GM18499 (cell line): Measurements from ENCODE around the gene PHOSPHO1.

ENCODE experiments used
- ATAC-seq: cut with Tn5 transposase; IDR thresholded peaks from one replicate; pipeline ENCODE4 v1.9.1; 2021; ENCODE audit warnings: moderate number of reproducible peaks; ENCODE audit not compliant: insufficient read depth, unreplicated experiment

Gene PHOSPHO1

DNA sequence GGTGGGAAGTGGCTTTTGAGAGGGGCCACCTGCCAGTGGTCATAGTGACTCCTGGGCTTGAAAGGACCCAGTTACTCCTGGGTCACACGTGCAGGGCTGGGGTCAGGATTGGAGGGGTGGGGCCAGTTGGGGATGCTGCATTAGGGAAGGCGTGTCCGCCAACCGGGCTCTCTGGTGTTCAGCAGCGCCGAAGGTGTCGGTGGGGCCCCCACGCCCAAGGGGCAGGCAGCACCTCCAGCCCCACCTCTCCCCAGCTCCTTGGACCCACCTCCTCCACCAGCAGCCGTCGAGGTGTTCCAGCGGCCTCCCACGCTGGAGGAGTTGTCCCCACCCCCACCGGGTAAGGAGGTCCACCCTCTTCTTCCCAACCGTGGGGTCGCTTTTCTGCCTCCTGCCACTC, 10.6 kb downstream of the PHOSPHO1 start:
- no peak for ATAC-seq

DNA sequence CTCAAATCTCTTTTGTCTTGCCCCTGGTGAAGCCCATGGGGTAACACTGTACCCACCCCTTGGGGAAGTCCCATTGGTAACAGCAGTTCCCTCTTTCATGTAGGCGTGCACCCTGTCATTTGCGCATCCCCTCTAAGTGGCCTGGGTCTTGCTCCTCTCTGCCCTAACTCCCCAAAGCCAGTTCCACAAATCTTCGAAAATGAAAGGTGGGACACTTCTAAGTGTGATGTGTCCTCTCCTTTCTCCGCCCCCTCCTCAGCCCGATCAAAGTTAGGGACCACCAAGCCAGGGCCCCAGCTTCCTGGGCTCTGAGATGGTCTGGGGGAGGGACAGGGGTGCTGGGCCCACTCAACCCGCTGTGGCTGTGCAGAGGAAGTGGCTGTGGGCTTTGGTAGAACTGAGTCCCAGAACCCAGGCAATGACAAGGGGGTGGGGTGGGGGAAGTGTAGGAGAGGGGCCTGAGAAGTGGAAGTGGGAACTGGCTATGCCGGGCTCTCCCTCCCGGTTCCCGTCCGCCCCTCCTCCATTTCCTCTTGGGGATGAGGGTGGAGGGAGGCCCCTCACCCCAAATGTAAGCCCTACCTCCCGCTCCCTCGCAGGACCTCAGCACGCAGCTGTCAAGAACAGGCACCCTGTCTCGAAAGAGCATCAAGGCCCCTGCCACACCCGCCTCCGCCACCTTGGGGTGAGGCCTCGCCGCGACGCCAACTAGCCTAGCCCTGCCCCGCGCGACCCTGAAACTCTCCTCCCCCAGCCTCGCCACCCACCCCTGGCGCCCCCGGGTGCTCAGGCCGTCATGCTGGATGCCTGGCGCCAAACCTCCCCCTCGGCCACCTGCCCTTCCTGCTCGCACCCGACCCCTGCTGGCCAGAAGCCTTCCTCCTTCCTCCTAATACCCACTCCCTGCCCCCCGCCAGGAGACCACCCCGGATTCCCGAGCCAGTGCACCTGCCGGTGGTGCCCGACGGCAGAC, 11.4 kb downstream of the PHOSPHO1 start:
- ATAC-seq, result no peak

DNA sequence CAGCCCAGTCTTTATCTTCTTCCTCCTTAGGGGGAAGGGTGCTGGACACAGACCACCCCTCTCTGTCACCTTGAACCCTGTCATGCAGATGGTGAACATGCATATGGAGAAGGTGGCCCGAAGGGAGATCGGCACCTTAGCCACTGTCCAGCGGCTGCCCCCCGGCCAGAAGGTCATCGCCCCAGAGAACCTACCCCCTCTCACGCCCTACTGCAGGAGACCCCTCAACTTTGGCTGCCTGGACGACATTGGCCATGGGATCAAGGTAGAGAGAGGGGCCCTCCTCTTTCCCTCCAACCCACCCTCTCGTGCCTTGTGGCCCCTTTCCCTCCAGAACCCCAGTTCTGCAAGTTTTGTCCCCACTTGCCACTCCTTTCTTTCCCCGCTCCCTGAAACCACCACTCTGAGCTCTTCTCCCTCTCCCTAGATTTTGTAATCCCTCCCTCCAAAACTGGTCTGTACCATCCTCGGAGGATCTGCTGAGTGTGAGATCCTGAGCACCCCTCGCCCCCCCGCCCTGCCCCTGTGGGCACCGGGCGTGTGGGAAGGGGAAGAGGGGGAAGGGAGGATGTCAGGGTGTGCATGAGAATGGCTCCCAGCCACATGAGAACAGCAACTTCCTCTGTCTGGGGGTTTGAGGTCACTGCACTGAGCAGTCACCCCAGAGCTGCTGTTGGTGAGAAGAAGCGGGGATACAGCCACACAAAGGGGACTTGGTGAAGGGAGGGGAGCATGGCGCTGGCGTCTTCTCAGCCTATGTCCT, 12.8 kb downstream of the PHOSPHO1 start:
- ATAC-seq, result no peak

DNA sequence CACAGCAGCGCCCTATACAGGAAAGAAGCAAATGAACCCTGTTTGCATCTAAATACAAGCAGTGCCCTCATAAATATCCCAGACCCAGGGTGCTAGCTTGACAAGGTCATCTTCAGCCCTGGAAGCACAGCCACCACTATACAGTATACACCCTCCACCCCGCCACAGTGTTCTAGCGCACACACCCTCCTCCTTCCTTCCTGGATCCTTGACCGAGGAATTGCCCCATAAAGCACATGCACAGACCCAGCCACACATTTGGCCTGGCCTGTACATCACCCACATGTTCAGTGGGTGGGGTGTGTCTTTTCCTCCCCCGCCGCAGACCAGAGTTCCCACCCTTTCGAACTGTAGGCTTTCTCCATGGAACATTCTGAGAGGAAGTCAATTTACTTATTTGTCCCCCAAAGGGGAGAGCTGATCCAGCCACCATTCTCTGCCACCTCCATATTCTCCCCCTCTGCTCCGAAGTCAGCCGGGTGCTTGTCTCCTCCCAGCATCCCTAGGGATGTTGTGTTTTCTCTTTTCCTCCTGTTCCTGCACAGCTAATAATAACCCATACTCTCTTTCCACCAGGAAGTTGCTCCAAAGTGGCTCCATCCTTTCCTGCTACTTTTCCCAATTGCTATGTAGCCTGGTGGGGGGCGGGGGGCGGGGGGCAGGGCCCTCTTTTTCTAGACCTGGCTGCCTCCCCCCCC, 13.5 kb downstream of the PHOSPHO1 start:
- ATAC-seq, result no peak

DNA sequence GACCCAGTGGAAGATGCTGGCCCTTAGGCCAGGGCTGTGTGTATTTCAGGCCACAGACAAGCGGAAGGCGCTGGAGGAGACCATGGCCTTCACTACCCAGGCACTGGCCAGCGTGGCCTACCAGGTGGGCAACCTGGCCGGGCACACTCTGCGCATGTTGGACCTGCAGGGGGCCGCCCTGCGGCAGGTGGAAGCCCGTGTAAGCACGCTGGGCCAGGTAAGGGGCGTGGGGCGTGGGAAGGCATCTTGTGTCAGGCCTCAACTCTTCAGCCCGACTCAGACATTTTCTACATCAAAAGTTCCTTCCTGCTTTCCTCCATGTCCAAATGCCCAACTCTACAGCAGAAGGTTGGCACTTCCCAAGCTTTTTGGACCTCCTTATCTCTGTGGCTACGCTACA, 14.1 kb downstream of the PHOSPHO1 start:
- no peak for ATAC-seq

DNA sequence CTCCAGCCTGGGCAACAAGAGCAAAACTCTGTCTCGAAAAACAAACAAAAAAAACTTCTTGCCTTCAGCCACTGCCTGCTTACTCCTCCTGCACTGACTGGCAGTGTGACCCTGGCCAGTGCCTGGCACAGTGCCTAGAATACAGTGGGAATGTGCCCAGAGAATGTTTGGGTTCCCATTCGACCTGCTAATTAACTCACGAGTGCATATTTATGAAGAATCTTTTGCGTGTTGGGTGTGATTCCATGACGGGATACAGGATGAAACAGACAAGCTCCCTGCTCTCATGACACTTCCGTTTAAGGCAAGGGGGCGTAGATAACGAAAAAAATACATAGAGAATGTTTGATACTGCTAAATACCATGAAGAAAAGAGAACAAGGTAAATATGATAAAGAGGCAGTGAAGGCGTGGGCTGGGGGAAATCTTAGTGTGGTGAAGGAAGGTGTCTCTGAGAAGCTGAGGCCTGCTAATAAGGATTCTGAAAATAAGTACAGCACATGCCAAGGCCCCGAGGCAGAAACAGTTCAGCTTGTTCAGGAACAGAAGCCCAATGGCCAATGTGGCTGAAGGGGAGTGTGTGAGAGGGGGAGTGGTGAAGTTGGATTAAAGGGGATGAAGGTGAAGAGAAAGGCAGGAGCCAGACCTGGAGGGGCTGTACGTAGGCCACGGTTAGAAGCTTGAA, 15.8 kb downstream of the PHOSPHO1 start:
- no peak for ATAC-seq

DNA sequence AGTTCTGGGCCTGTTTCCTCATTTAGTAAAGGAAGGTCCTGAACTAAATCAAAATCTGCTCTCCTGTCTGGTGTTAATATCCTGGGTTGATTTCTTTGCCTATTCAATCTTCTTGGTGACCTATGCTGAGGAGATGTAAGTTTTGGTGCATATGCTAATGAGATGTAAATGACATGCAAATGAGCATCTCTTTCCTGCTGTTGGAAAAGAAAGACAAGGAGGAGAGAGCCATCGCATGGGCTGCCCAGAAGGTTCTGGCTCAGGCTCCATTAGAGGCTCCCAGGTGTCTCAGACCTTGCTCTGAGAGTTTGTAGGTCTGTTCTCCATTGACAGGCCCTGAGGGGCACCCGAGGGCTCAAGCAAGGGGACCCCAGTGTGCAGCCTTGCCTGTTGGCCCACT, 16.7 kb downstream of the PHOSPHO1 start:
- ATAC-seq, result no peak

DNA sequence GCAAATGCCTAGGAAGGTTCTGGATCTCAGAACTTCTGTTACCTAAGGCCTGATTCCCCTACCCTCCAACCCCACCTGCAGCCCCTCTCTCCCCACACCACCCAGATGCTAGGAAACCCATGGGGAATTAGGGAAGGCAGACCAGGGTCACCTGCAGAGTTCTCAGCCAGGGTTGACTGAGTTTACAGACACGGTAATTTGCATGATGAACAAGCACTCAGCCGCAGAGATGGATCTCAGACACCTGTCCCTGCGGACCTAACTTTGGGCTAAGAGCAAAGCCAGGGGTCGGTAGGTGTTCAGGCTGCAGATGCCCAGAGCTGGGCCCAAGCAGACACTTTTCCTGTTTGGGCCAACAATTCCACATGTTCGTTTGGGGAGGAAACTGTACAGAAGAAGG, 17.2 kb downstream of the PHOSPHO1 start:
- ATAC-seq, result no peak

DNA sequence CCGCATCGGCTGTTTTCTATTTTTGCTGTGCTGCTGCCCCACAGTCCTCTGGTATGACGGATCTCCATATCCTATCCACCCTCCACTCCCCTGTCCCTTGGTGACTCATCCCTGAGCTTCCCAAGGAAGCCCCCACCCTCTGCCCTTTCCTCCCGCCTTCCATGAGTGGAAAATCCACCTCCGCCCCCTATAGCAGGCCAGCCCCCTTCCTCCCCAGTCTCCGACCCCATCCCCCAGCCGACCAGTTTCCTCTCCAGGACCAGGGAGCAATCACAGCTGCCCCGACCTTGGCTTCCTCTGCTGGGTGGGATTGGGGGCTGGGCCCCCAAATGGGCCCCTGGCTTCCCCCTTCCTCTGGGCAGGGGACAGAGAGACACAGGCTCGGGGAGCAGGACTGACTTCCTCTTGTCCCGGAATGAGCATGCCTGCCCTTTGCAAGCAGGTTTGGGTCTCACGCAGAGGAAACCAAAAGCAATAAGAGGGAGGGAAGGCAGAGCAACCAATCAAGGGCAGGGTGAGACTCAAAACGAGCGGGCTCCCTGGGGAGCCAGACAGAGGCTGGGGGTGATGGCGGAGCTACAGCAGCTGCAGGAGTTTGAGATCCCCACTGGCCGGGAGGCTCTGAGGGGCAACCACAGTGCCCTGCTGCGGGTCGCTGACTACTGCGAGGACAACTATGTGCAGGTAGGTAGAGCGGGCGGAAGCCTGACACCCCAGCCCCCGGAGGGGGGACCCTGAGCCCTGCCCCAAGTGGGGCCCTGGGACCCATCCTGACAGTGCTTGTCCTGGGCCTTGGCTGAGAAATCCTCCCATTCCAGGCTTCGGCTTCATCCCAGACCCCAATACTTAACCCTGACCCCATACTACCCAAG, 20.2 kb downstream of the PHOSPHO1 start, which contains the start of the genes ABI3 and GNGT2:
Gene ABI3, plus strand, starts transcription at position 550 of the 872 bp plus-strand sequence. Its CDS starts 18 bp downstream, at position 568.
Gene GNGT2, minus strand, starts transcription at position 417 of the 872 bp plus-strand sequence. CDS start 3,152 bp downstream, outside the sequence.
- peak; percentile 42 for ATAC-seq

DNA sequence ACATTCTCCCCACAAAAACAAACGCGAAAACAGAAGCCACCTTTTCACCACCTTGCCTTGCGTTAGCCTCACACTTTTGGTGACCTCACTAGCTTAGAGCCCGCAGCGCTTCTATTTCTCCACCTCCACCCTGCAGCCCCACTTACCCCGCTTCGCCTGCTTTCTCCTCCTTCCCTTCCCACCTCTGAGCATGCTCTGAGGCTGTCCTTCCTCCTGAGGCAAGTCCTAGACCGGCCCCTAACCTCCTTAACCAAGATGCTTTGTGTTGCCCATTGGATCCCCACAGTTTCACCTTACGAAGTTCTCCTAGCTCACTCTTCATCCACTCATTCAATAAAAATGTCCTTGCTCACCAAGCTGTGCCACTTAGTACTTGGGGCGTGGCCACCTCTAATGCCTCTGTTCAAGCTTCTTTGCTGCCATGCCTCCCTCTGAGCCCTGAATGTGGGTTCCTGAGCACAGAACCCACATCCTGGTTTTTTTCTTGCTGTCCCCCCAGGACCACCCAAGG, 21.5 kb downstream of the PHOSPHO1 start:
- no peak for ATAC-seq

DNA sequence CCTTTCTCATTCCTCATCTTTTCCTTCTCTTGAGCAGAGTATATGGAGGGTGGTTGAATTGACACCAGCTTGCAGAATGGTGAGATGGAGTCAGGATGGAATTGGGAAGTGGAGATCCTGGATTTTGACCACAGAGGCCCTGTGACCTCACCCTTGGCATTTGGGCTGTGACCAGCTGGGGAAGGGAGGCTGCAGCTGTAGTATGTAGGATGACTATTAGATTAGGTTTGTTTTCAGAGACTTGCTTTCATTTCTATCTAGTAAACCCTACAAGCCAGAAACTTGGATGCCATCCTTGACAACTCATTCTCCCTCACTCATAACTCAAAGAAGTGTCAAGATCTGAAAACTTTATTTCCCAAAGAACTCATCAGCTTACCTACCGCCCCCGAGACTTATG, 26.1 kb downstream of the PHOSPHO1 start:
- no peak for ATAC-seq

DNA sequence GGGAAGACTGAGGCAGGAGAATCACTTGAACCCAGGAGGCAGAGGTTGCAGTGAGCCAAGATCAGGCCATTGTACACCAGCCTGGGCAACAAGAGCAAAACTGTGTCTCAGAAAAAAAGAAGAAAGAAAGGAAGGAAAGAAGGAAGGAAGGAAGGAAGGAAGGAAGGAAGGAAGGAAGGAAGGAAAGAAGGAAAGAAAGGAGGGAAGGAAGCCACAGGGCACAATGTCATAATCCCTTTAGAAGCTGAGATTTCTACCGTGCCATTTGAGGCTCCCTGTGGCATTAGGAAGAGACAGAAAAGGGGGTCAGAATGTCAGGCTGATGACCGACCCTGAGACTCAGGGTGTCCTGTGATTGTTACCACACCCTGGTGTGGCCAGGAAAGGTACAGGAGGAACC, 26.8 kb downstream of the PHOSPHO1 start:
- no peak for ATAC-seq

DNA sequence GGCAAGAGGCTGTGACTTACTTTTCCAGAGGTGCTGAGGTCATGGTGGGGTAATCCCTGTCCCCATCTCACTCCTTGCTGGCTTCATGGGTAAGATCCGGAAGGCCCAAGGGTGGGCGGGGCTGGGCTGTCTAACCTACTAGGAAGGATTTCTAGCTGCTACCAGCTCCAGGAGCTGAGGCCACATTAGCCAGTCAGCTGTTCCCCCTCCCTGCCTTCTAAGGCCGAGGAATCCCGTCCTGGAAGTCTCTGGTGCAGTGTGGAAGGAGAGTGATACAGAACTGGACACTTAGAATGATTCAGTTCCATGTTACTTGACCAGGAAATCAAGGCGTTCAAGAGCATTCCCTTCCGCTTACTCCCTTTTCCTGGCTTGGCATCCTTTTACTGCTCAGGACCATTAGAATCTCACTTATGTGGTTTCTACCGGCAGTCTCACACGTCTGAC, 29.1 kb downstream of the PHOSPHO1 start:
- no peak for ATAC-seq

DNA sequence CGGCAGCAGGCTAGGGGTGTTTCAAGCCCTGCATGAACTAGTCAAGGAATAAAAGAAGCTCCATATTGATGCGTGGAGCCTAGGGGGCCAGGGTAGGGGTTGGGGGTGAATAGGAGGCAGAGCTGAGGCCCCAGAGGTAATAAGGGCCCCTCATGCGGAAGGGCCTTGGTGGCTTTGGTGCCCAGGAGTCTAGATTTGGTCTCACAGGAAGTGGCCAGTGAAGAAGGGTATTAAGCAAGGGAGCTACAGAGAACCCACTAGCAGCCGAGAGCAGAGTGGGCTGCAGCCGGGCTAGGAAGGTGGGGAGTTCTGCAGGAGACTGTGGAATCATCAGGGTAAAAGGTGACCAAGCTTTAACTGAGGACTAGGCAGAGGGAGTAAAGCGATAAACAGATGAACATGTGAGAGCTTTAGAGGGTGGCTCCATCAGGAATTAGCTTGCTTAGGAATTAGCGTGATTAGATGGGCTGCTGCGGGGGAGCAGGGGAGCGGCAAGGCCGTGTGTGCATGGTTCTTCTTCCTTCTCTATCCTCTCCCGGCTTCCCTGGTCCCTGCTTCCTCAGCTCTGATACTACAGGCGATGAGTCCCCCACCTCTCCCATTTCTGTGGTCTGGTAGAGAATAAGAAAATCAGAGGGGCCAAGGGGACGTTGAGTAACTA, 30.0 kb downstream of the PHOSPHO1 start:
- ATAC-seq, result no peak

DNA sequence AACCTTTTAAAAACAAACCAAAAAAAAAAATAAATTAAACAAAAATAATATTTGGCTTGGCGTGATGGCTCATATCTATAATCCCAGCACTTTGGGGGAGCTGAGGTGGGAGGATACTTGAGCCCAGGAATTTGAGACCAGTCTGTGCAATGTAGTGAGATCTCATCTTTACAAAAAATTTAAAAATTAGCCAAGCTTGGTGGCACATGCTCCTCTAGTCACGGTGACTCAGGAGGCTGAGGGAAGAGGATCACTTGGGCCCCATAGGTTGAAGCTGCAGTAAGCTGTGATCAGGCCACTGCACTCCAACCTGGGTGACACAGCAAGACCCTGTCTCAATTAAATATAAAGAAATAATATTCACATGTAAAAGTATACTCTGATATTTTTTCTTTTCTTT, 32.4 kb downstream of the PHOSPHO1 start:
- ATAC-seq, result no peak

DNA sequence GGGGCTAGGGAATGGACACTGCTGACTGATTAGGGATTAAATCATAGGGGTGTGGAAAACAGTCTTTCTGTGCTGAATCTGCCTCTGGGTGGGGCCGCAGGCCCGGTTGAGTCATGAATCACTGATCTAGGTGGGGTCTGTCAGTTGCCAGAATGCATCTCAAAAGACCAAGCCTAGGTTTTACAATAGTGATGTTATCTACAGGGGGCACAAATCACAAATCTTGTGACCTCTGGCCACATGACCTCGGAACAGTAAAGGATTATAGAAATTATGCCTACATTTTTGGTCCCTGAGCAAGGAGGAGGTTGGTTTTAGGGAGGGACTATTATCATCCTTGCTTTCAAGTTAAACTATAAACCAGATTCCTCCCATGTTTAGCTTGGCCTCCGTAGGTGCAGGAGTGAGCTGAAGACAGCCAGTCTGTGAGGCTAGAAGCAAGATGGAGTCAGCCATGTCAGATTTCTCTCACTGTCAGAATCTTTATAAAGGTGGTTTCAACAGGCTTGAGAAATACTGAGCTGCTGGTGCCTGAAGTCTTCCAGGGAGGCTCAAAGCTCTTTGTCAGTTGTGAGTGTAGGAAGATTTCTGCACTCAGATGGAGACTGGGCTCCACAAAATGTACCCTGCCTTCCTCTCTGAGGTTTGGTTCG, 33.1 kb downstream of the PHOSPHO1 start:
- ATAC-seq, result no peak

DNA sequence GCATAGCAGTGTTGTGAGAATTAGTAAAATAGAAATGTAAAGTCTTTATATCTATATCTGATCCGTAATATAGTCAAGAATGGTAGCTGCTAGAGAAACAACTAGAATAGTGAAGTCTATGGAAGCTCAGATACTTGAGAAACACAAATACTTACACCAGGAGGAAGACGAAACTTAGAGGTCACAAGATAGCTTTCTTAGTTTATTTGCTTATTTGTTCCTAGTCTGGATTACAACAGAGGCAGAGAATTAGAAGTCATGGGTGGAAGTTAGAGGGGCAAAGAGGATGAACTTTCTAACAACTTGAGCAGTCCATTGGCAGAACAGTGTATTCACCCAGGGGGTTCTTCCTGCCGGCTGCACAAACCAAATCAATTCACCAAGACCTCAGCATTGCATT, 34.1 kb downstream of the PHOSPHO1 start:
- no peak for ATAC-seq

DNA sequence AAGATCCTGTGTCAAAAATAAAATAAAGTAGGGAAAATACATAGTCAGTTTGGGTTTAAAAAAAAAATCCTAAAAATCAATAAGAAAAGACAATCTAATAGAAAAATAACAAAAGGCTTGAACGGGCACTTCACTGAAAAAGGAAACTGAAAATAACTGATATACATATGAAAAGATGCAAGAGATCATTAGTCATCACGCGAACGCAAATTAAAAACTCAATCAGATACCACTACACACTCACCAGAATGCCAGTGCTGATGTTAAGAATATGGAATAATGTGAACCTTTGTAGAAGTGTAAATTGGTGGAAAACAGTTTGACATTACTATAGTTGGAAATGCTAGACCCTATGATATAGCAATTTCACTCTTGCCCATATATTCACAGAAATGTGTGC, 34.8 kb downstream of the PHOSPHO1 start:
- ATAC-seq, result no peak
